GM19372 (cell line): ENCODE data around the gene GALR2.
"Not testable (repeated sequence)": the region's sequence is repeated elsewhere in the genome, so short reads cannot be mapped to it uniquely, and the experiment has no call there.

Source experiments
- ATAC-seq: cut with Tn5 transposase; IDR thresholded peaks from one replicate; pipeline ENCODE4 v1.9.1; 2021; ENCODE audit warnings: mild to moderate bottlenecking, low read depth, moderate library complexity; ENCODE audit not compliant: unreplicated experiment

GALR2 gene, protein sequence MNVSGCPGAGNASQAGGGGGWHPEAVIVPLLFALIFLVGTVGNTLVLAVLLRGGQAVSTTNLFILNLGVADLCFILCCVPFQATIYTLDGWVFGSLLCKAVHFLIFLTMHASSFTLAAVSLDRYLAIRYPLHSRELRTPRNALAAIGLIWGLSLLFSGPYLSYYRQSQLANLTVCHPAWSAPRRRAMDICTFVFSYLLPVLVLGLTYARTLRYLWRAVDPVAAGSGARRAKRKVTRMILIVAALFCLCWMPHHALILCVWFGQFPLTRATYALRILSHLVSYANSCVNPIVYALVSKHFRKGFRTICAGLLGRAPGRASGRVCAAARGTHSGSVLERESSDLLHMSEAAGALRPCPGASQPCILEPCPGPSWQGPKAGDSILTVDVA

DNA sequence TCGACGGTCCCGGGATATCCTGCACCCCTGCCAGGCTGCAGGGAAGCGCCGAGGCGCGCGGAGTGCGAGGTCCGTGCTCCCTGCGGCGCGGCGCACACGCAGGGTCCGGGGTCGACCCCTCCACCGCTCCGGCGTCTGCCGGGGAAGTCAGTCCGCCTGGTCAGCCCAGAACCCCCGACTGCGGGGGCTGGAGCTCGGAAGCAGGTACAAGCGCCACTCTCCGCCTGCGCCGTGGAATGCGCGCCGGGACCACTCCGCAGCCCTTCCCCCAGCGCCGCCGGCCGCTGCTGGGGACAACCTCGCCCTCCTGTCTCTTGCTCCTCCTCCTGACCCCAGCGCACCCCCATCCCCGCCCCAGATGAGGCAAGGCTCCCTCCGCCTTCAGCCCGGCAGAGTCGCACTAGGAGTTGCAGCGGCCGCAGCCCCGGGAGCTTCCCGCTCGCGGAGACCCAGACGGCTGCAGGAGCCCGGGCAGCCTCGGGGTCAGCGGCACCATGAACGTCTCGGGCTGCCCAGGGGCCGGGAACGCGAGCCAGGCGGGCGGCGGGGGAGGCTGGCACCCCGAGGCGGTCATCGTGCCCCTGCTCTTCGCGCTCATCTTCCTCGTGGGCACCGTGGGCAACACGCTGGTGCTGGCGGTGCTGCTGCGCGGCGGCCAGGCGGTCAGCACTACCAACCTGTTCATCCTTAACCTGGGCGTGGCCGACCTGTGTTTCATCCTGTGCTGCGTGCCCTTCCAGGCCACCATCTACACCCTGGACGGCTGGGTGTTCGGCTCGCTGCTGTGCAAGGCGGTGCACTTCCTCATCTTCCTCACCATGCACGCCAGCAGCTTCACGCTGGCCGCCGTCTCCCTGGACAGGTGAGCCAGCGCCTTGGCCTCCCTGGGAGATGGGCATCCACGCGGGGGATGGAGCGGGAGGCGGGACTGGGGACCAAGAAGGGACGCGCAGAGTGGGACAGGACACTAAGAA is at the start of gene GALR2:
TSS of gene GALR2 (plus strand) at position 392 of the 974 bp plus-strand sequence. CDS start at position 495, 103 bp downstream.
- no peak for ATAC-seq

DNA sequence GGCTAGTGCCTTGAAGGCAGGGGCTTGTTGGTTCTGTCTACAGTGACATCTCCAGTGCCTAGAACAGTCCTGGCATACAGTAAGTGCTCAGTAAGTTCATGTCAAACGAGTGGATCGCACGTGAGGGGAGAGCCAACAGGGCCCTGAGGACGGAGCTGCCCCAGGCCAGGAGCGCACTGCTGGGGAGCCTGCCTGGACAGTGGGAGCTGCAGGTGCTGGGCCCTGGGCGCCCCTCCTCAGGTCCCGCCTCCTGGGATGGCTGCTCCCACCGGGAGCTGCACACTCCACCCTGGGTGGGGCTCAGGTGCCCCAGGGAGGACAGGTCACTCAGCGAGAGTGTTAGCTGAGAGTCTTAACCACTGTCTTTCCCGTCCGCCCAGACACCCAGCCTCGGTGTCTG is 49.3 kb upstream of the GALR2 start:
- ATAC-seq, result no peak

DNA sequence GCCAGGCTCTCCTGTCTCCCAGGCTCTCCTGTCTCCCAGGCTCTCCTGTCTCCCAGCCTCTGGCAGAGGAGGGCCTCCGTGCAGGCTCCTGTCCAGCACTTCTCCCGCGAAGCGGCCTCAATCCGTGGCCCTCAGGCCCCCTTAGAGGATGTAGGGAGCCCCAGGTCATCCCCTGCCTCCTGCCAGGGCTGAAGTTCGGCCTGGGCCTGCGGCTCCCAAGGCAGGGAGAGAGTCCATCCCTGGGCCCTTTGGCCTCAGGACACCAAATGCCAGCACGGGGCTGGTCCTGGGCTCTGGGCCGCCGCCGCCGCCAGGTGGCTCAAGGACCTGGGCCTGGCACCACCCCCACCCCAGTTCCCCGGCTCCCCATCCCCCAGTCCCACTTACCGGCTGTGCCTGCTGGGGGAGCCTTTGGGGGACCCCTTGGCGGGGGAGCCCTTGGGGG is 47.8 kb upstream of the GALR2 start:
- ATAC-seq, result no peak

DNA sequence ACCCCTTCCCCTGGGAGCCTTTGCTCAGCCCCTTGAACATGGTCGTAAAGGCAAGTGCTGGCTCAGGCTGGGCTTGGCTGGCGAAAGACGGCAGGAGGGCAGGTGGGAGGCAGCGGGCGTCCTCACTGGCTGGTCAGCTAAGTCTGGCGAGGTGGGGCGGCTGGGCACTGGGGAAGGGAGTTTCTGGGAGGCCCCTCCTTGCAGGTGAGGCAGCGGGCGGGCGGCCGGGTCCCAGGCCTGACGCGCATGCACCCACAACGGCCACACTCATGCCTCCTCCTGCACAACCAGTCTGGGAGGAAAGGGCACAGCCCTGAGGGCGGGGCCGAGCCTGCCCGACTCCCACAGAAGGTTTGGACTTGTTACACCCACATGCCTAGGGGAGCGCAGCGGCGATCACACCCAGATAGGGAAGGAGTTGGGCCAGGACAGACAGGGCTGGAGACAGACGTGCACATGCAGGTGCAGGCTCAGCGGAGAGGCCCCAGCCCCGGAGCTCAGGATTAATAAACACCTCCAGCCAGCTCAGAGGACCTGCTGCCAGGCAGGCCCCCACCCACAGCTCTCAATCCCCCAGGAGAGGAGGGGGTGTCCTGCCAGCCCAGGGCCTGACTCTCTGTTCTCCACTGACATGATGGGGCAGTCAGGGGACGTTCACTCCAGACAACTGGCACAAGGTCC is 47.3 kb upstream of the GALR2 start, which contains the start of gene EVPL:
TSS of gene EVPL (minus strand) at position 148 of the 681 bp plus-strand sequence. CDS start at position 40, 108 bp downstream.
- no peak for ATAC-seq

DNA sequence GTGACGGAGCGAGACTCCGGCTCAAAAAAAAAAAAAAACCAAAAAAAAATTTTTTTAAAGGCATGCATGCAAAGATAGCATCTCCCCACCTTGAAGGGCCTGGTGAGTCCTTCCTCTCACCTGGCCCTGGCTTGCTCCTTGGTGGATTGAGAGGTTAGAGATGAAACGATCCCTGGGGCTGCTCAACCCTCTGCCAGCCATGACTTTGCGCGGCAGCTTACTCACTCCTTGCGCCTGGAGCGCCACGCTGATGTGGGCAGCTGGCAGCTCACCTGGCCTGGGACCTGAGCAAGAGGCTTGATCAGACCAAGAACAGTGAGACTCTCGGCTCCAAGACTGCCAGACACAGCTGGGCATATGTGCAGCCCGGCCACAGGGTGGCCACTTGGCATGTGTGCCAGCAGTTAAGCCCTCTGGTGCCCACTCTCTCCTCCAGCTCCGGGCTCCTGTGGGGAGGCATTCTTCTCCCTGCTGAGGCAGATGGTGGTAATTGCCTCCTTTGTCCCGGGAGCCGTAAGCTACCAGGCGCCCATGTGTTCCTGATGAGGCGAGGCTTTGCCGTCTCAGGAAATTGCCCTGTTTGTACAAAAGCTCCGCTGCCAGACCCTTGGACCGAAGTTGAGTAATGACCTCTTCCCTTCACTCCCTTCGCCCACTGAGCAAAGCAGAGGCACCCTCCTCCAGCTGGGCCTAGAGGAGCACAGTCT is 42.4 kb upstream of the GALR2 start:
- ATAC-seq, result no peak

DNA sequence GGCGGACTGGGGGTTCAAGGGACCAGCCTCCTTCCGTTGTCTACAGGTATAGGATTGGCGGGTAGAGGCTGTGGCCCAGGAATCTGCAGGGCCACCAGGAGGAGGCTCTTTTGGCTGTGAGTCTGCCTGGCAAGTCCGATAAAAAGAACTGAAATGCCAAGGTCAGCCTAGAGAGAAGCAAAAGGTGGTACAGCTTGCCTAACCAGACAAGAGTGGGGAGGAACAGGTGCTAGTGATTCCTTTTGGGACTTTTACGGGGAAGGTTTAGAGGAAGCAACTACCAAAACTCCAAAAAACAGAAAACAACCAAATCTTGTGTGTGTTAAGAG is 41.8 kb upstream of the GALR2 start:
- no peak for ATAC-seq

DNA sequence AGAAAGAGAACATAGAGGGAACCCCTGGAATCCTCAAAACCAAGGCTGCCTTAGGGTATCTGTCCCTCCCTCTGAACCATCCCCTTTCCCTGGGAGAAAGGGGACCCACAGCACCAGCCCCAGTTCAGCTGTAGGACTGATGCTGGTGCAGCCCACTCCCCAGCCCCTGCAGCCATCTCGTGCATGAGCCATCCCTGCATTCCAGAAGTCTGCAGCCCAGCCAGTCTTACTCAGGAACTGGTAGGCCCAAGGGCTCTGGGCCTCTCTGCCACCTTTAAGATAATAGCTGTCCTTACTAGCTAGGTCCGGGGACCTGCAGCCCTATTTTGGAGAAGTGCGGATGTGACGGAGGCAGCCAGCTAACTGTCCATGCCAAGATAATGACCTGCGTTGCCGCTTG is 41.4 kb upstream of the GALR2 start:
- no peak for ATAC-seq

DNA sequence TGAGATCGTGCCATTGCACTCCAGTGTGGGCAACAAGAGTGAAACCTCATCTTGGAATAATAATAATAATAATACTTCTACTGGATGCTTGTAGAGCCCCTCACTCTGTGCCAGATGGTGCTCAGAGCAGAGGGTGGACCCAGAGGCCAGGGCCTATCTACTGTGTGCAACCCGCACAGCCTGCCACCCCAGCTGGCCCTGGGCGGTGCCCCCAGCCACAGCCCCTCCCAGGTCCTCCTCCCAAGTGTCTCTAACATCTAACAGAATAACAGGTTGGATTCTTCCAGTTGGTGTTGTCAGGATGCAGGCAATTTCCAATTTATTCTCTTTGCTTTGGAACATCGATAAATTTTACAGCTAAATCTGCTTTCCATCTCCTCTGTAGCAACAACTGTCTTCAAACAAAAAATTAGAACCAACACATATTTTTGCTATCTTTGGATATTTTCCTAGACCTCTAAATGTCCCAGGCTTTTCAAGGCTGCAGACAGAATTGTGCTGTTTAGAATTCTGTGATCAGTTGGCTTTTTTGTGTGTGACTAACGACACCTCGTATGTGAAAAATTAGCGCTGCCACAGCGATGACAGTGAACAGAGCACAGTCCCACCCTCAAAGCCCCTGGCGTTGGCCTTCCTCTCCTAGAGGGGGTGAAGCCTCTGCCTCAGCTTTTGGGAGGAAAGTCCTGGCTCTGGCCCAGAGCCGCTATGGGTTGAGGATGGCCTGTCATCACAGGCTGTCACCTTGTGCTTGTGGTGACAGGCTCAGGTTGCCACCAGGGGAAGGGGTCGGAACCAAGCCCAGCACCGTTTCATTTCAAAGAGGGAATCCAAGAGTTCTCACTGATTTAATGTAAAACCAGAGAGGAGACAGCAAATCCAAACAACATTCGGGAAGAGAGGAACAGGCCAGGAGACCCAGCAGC is 39.9 kb upstream of the GALR2 start:
- ATAC-seq, result no peak

DNA sequence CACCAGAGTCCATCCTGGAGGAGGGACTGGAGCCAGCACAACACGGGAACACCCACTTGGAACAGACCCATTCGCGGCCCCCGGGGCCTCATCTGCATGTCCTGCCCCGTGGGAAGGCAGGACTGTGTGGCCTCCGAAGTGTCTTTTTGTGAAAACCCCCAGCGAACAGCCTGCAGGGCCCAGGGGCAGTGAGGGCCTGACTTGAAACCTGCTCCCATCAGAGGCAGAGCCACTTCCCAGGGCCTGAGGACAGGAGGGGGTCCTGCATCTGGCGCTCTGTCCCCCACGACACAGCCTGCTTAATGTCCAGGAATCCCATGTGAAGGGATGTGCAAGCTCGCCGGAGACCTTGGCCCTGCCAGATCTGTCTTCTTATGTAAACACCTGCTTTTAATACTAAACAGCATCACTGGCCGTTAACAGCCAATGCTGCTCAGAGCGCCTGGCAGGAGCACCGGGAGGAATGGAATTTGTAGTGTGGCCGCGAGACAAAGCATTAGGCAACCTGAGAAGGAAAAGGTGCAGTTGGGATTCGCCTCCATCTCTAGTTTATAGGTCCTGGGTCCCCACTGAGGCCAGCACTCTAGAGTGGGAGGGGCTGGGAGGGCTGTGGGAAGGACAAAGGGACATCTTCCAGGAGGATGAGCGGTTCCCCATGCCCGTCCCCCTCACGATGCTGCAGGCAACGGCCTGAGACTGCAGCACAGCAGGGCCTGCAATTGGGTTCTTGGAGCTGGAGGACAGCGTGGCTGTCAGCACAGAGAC is 37.9 kb upstream of the GALR2 start:
- ATAC-seq, result no peak

DNA sequence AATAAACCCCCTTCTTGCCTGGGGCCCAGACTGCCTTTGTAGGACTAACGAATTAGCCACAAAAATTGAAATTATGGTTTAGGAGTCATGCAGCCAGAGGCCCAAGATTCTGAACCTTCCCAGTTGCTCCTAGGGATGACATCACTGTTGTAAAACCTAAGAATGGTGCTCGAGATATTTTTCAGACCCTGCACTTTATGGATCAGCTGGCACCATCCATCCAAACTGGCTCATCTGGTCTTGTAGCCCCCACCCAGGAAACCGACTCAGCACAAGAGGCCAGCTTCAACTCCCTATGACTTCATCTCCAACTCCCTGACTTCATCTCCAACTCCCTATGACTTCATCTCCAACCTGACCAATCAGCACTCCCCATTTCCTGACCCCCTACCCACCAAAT is 36.5 kb upstream of the GALR2 start:
- no peak for ATAC-seq

DNA sequence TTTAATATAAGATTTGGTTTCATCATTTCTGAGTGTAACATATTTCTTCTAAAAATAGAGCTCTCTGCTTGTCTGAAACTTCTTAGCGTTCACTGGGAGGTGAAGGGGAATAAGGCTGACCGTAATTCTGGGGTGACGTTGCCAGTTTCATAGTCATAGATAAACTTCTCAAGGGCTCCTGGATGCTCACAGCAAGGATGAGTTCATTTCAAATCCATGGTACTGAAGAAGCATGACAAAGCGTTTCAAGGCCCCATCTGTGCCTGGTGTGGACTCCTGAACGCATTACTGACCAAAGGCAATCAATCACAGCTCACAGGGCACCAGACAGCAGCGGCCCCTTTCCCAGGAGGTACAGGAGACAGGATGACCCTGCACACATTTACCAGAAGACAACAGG is 35.5 kb upstream of the GALR2 start:
- no peak for ATAC-seq

DNA sequence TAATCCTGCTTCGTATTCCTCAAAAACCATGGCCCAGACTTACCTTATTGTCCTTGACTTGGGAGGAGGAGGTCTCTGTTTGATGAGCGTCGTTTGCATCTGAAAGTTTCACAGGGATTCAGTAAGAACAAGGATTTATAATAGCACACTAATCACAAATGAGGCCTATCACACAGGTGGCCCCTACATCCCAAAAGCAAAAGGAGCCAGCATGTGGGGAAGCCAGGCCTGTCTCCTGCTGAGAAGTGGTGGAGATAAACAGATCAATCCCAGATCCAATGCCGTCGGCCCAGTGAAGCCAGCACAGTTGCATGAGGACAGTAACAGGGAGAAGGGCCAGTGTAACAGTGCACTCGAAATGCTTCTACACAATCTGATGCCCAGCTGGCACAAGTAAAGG is 34.2 kb upstream of the GALR2 start:
- ATAC-seq, result no peak

DNA sequence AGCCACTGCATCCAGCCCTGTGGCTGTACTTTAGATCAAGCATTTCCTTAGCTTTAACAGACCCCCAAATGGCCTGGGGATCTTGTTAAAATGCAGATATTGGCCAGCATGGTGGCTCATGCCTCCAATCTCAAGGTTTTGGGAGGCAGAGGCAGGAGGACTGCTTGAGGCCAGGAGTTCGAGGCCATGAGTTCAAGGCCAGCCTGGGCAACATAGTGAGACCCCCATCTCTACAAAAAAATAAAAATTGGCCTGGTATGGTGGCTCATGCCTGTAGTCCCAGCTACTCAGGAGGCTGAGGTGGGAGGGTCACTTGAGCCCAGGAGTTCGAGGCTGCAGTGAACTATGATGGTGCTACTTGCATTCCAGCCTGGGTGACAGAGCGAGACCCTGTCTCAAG is 31.7 kb upstream of the GALR2 start:
- not testable (repeated sequence) for ATAC-seq

DNA sequence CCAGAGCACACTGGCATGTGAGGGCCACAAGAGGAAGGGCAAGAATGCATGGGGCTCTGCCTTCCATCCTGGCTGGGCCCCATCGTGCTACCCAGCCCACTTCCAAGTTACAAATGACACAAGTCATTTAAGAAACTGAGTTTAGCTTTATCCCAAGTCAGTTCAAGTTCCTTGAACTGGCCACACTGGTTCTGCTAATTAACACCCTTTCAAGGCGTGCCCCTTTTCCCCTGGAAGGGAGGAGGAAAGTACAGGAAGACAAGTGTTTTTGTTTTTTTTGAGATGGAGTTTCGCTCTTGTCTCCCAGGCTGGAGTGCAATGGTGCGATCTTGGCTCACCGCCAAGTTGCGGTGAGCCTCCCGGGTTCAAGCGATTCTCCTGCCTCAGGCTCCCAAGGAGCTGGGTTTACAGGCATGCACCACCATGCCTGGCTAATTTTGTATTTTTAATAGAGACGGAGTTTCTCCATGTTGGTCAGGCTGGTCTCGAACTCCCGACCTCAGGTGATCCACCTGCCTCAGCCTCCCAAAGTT is 30.0 kb upstream of the GALR2 start:
- not testable (repeated sequence) for ATAC-seq

DNA sequence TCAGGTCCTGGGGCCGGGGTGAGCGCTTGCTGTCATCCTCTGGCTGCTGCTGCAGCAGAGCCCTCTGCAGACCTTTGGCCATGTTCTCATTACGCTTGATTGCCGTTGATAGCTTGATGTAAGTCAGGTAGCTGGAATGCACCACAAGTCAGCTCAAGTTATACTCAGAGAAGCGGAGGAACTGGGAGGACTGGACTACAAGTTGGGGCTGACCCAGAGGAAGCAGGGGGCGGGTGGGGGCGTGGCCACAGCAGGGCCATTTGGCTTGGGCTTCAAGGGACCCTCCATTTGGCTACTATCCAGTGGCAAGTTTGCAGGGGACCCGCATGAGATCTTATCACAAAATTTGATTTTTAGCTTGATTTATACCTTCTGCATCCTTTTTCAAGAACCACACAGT is 28.5 kb upstream of the GALR2 start:
- no peak for ATAC-seq

DNA sequence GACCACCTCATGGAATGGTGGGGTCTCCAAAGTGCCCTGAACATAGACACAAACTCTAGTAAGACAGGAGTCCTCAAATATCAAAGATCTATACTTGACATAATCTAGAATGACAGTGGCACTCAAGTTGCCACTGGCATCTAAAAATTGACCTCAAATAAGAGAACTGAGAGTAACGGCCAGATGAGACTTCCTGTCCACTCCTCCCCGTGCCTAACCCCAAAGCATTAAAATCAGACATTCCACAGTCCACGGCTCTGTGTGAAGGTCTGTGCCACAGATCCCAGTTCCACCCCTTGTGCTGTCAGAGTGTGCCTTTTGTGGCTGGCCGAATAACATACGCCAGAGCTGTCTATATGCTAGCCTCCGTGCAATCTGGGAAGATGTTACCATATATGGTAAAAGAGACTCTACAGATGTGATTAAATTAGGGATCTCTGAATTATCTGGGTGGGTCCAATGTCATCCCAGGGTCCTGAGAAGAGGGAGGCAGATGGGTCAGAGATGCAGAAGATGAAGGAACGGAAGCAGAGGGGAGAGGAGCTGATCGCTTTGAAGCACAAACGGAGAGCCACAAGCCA is 26.5 kb upstream of the GALR2 start:
- no peak for ATAC-seq

DNA sequence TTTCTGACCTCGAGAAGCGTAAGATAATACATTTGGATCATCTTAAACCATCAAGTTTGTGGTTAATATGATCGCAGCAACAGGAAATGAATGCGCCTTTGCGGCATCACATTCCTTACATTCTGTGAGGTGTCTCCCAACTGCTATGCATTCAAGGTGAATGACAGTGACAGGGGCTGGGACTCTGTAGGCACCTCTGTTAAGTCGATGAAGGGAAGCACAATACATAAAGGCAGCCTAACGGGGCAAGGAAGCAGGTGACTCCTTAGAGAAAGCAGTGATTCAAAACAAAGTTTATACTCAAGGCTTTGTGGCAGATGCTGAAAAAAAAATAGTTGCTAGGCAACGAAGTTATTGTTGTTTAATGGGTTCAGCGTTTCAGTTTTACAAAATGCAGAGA is 25.9 kb upstream of the GALR2 start:
- ATAC-seq, result no peak

DNA sequence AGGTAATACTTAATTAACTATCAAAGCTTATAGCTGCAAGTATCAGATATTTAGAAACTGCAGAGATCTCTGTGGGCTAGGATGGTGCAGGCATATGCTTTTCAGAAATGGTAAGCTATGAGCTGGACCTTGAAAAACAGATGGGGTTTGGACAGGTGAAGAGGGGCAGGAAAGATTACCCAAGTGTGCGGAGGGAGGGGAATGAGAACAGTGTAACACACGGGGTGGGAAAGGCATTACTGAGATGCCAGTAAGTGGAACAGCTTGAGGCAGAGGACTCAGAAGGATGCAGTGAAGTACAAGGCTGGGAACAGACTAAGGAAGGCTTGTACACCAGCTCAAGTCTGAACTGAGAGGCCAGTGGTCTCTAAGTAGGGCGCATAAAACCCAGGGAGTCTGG is 25.3 kb upstream of the GALR2 start:
- no peak for ATAC-seq
